ENCODE data around the gene PHF11.

GRCh38 chr13:49453465-49453864 lies 42.3 kb upstream of the PHF11 start:
- no peak for TF ChIP-seq GATA3 (IDR thresholded peaks at IDR 0.05; ENCODE audit: low read depth, low read length)
- TF ChIP-seq GATA2 (IDR thresholded peaks at IDR 0.05; ENCODE audit: low read depth, low read length): no peak

Data from SH-SY5Y (cell line).